HFF-Myc (cell line): ENCODE results near the gene MUC16.

ENCODE experiments used
- DNase-seq: peaks from one replicate; pipeline ENCODE4 v3.0.0-alpha.2; 2011; ENCODE audit warnings: low read depth; ENCODE audit errors: extremely low read depth
- H3K4me3 ChIP-seq: replicated peaks from 2 replicates; pipeline ENCODE4 v1.5.1; 2011; ENCODE audit warnings: low read depth, mild to moderate bottlenecking, control low read depth, low read length
- TF ChIP-seq, protein P1 (sequence below): IDR thresholded peaks from 2 replicates; pipeline ENCODE4 v1.5.1; 2012; ENCODE audit warnings: mild to moderate bottlenecking, low read depth, low read length, control low read depth; ENCODE audit errors: missing control alignments

Gene MUC16

DNA sequence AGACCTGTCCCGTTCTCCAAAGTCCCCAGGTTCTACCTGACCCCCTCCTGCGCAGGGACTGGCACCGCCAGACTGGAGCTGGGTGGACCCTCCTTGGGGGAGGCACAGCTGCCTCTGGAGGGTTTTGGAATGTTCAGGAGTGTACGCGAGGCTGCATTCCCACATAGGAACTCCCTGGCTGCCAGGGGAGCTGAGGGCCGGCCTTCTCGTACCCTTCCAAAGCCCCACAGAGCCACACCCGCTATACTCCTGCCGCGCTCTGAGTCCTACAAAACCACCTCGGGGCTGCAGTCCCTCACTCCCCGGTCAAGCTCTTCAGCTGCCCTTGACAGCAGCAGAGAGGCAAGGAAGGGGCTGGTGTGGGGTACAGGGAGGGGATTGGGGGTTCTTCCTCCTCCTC, 484 bp upstream of the MUC16 start:
- H3K4me3 ChIP-seq, result no peak overlapping the region
- TF ChIP-seq, protein P1, sequence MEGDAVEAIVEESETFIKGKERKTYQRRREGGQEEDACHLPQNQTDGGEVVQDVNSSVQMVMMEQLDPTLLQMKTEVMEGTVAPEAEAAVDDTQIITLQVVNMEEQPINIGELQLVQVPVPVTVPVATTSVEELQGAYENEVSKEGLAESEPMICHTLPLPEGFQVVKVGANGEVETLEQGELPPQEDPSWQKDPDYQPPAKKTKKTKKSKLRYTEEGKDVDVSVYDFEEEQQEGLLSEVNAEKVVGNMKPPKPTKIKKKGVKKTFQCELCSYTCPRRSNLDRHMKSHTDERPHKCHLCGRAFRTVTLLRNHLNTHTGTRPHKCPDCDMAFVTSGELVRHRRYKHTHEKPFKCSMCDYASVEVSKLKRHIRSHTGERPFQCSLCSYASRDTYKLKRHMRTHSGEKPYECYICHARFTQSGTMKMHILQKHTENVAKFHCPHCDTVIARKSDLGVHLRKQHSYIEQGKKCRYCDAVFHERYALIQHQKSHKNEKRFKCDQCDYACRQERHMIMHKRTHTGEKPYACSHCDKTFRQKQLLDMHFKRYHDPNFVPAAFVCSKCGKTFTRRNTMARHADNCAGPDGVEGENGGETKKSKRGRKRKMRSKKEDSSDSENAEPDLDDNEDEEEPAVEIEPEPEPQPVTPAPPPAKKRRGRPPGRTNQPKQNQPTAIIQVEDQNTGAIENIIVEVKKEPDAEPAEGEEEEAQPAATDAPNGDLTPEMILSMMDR, result no peak
- DNase-seq, result no peak

GRCh38 chr19:9009431-9009830, 778 bp downstream of the MUC16 start:
- TF ChIP-seq, protein P1, result no peak
- H3K4me3 ChIP-seq, result no peak overlapping the region
- no peak for DNase-seq

GRCh38 chr19:9008667-9009066, 1.5 kb downstream of the MUC16 start:
- H3K4me3 ChIP-seq, result no peak overlapping the region
- DNase-seq, result no peak
- TF ChIP-seq, protein P1, result no peak

DNA sequence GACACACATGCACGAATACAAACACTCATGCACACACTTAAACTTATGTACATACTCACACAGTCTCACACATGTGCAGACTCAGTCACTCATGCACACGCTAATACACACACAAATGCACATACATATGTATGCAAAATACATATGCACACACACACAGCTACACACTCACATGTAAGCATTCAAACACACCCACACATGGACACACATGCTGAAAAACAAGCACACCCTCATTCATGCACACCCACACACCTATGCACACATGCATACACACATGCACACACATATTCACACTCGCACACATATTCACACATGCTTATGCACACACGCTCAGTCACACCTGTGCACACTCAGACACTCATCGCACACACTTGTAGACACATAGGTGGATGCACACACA, 9.3 kb downstream of the MUC16 start:
- TF ChIP-seq, protein P1, result no peak
- H3K4me3 ChIP-seq, result no peak overlapping the region
- DNase-seq, result no peak

DNA sequence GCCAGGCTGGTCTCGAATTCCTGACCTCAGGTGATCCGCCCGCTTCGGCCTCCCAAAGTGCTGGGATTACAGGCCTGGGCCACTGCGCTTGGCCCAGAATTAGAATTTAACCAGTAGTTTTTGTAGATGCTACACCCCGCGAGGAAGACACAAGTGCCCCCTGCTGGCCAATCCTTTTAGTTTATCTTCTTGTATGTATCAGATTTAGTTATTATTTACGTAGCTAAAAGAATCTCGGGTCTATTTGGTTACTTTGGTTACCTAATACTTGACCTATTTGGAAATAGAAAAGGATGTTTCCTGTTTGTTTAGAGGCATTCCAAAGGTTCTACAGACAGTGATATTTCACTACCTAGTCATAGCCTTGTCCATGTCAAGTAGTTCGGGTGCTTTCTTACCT, 22.0 kb downstream of the MUC16 start:
- TF ChIP-seq, protein P1, result no peak
- DNase-seq, result no peak
- H3K4me3 ChIP-seq, result no peak overlapping the region

DNA sequence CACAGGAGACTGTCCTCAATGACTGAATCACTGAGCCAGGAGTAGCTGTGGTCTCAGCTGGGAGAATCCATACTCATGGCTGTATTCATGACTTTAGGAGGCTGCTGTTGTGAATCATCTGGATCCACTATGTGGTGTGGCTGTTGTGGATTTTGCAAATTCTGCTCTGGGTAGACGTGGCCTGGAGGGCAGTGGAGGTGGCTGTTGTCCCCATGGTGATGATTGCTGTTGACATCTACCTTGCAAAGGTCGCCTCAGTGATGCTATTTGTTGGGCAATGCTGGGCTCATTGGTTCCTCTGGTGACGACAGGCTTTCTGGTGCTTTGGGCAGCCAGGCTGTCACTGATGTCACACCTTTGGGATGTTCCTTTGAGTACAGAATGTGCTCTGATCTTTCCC, 23.9 kb downstream of the MUC16 start:
- no peak for DNase-seq
- TF ChIP-seq, protein P1, result no peak
- no peak overlapping the region for H3K4me3 ChIP-seq

GRCh38 chr19:8973501-8974091, 36.6 kb downstream of the MUC16 start:
- DNase-seq, result no peak
- TF ChIP-seq, protein P1, result no peak

More at GRCh38 chr19:8973501-8974091, 36.6 kb downstream of the MUC16 start:
- H3K4me3 ChIP-seq, result no peak overlapping the region
